Peyer's patch (tissue), 4 donors: ENCODE data around the gene LIMS1. TPM values are rescaled to one million over a fixed set of nuclear protein-coding genes. Genes with fewer than 3 reads are reported as not detected.

ENCODE experiments used
- DNase-seq, 3 donors: peaks; one replicate each; pipeline ENCODE4 v3.0.0-alpha.2; 2017 to 2019
- H3K27ac ChIP-seq, 4 donors: fragments of 200-600 bp; sonication (generic); one replicate each; pipeline ENCODE4 v1.5.1; 2016 to 2019
- H3K27me3 ChIP-seq, 2 donors: fragments of 200-600 bp; sonication (generic); one replicate each; pipeline ENCODE4 v1.5.1; 2019
- H3K36me3 ChIP-seq, 3 donors: fragments of 200-600 bp; sonication (generic); one replicate each; pipeline ENCODE4 v1.5.1; 2016 to 2019
- H3K4me1 ChIP-seq, 4 donors: fragments of 200-600 bp; sonication (generic); one replicate each; pipeline ENCODE4 v1.5.1; 2016 to 2019
- H3K4me3 ChIP-seq, 4 donors: fragments of 200-600 bp; sonication (generic); 1 replicate in 3 of 4; 2 replicates in 1 of 4; pipeline ENCODE4 v1.5.1; 2016 to 2019; ENCODE audit warnings: mild to moderate bottlenecking in 1 of 4
- H3K9me3 ChIP-seq, 4 donors: fragments of 200-600 bp; sonication (generic); one replicate each; pipeline ENCODE4 v1.5.1; 2016 to 2019; ENCODE audit warnings: mild to moderate bottlenecking in 1 of 4
- POLR2A ChIP-seq, 2 donors: fragments of 450-650 bp; IDR thresholded peaks; one replicate each; pipeline ENCODE4 v1.5.1; 2017; ENCODE audit warnings: antibody characterized with exemption in 2 of 2, mild to moderate bottlenecking in 2 of 2, moderate library complexity in 2 of 2
- total RNA-seq, 4 donors: library from RNA; depleted of rRNA; stranded (reverse); fragments of >200 nt; gene quantifications; one replicate each; pipeline ENCODE4 v1.1.0, GENCODE V29; 2016
- TF ChIP-seq, protein P1 (sequence below), 6 experiments: fragments of 450-650 bp in 4 of 6; fragments of 200-600 bp in 2 of 6; sonication (generic) in 1 of 6; IDR thresholded peaks; one replicate each; pipeline ENCODE4 v1.5.1; 2017 to 2019; ENCODE audit warnings: antibody characterized with exemption in 6 of 6, mild to moderate bottlenecking in 3 of 6, moderate library complexity in 1 of 6

The LIMS1 gene
- total RNA-seq, 4 donors from 2014 or later: 24.2 to 78.4 (median 39.6) TPM

DNA sequence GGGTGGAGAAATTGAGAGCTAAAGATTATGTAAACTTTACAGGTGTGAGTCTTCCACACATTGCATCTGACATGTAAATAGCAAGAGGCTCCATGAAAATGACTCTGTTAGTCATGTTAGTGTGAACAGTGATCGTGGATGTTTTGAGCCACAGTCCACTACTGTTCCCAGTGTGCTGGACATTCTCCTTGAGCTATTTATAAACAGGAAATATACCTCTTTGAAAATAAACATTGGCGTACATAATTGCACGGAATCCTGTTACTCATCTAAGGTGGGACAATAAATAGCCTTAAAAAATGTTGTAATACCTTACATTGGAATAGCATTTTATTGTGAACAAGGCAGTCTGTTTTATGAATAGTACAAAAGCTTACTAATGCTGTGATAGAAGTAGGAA lies 37.0 kb downstream of the LIMS1 start:
- no peak for TF ChIP-seq POLR2A (IDR thresholded peaks at IDR 0.05)
- TF ChIP-seq, protein P1, sequence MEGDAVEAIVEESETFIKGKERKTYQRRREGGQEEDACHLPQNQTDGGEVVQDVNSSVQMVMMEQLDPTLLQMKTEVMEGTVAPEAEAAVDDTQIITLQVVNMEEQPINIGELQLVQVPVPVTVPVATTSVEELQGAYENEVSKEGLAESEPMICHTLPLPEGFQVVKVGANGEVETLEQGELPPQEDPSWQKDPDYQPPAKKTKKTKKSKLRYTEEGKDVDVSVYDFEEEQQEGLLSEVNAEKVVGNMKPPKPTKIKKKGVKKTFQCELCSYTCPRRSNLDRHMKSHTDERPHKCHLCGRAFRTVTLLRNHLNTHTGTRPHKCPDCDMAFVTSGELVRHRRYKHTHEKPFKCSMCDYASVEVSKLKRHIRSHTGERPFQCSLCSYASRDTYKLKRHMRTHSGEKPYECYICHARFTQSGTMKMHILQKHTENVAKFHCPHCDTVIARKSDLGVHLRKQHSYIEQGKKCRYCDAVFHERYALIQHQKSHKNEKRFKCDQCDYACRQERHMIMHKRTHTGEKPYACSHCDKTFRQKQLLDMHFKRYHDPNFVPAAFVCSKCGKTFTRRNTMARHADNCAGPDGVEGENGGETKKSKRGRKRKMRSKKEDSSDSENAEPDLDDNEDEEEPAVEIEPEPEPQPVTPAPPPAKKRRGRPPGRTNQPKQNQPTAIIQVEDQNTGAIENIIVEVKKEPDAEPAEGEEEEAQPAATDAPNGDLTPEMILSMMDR (IDR thresholded peaks at IDR 0.05): no peak
- Histone ChIP-seq H3K4me1 (peaks cover 0 to 6% (median 0%) of the 10 kb centered on the region in 4 donors), H3K36me3 (no peaks in the 10 kb centered on the region), H3K27ac (no peak overlapping the region), H3K4me3 (no peak overlapping the region), H3K27me3 (no peaks in the 10 kb centered on the region), H3K9me3 (no peaks in the 10 kb centered on the region)
- no peak for DNase-seq

DNA sequence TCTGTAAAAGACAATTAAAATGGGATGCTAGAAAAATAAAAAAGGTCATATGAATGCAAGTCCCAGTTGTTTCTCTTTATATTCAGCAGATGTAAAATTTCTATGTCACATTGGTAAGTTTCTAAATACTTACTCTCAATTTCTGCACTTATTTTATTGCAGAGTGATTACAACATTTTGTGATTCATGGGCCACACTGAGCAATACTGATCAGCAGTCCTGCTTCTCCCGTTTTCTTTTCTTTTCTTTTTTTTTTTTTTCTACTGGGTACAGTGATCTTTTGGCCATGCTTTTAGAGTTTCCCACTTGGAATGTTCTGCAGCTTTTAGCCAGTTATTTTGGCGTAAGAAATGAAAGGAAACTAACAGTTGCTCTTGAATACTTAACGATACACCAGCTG lies 38.8 kb downstream of the LIMS1 start:
- no peak for TF ChIP-seq POLR2A (IDR thresholded peaks at IDR 0.05)
- TF ChIP-seq, protein P1 (IDR thresholded peaks at IDR 0.05): no peak

DNA sequence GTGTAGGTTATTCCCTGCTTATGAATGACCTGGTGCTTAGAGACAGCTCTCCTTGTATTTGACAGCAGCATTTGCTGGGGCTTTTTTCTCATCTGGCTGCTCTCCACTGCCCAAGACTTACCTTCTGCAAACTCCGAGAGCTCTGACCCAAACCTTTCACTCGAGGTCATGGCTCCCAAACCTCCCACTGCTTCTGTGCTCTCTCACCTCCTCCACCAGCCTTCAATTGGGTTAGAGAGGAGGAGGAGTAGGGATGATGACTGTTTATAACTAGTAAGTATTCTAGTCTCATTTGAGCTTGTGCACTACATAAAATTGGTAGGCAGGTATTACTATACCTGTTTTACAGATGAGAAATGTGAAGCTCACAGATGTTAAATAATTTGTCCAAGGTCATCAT lies 40.1 kb downstream of the LIMS1 start:
- H3K4me1 ChIP-seq: peaks cover 0 to 12% (median 0%) of the 10 kb centered on the region in 4 donors

More for the DNA sequence above, 38.8 kb downstream of the LIMS1 start:
- no peaks in the 10 kb centered on the region for H3K27me3 ChIP-seq
- H3K27ac ChIP-seq: no peak overlapping the region
- H3K36me3 ChIP-seq: no peaks in the 10 kb centered on the region
- DNase-seq: no peak
- no peaks in the 10 kb centered on the region for H3K9me3 ChIP-seq
- H3K4me3 ChIP-seq: no peak overlapping the region
- peaks cover 0 to 10% (median 0%) of the 10 kb centered on the region in 4 donors for H3K4me1 ChIP-seq

DNA sequence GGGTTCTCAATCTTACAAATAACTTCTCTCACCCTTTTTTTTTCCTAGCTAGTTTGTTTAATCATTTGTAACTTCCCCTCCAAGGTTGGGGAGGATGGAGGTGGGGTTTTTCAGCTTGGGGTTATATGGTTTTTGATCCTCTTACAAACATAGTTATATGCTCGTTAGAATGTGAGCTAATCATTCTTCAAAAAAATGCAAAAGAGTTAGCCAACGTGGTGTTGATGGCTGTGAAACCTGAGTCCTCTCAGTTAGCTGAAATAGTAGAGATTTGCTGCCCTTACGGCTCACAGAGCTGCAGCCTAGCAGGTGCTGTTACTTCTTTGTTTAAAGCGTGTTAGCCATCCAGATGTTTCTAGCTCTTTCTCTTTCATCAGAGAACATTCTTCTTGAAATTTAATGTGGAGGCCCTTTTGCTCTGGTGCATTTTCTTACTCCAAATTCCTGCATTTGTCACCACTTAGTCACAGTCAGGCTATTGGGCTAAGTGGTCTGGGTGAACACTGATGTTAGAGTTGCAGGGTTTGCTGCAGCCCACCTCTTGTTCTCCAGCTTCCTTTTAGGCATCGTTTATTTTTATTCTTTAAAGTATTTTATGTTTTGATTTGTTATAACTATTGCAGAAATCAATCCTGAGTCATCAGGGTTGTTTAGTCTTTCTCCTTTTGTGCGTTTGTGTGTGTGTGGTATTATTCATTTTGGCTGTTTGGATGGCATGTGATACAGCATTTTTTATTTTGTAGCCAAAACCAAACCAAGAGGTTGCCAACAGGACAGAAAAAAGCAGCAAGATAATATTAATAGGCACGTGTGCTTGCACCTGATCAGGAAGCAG lies 41.1 kb downstream of the LIMS1 start:
- no peak for DNase-seq
- no peaks in the 10 kb centered on the region for H3K27me3 ChIP-seq
- H3K36me3 ChIP-seq: no peaks in the 10 kb centered on the region
- no peaks in the 10 kb centered on the region for H3K9me3 ChIP-seq
- H3K4me1 ChIP-seq: peaks cover 0 to 22% (median 0%) of the 10 kb centered on the region in 4 donors
- peak overlapping the region in 1 of 4 donors; percentile 11 for H3K27ac ChIP-seq
- no peak overlapping the region for H3K4me3 ChIP-seq
- no peak for TF ChIP-seq POLR2A (IDR thresholded peaks at IDR 0.05)
- TF ChIP-seq, protein P1 (IDR thresholded peaks at IDR 0.05): no peak

More for the DNA sequence above, 40.1 kb downstream of the LIMS1 start:
- H3K4me3 ChIP-seq: no peak overlapping the region
- TF ChIP-seq, protein P1 (IDR thresholded peaks at IDR 0.05): no peak
- TF ChIP-seq POLR2A (IDR thresholded peaks at IDR 0.05): no peak
- no peaks in the 10 kb centered on the region for H3K27me3 ChIP-seq
- DNase-seq: no peak
- H3K27ac ChIP-seq: no peak overlapping the region
- no peaks in the 10 kb centered on the region for H3K36me3 ChIP-seq
- no peaks in the 10 kb centered on the region for H3K9me3 ChIP-seq

DNA sequence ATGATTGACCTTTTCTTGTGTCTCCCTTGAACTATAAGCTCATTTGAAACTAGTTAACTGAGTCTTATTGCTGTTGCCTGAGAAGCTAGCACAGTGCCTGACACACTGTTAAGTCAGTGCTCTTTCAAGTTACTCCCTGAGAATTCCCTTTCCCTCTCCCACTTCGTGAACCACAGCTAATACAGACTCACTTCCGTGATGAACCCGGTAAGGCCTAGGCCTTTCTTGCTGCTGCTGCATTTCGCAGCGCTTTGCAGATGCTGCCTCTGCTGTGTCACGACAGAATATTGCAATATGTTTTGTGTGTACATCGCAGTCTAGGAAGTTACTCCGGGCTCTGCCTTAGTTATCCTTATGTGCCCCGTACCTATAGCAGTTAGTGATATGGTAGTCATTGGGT lies 42.8 kb downstream of the LIMS1 start:
- Histone ChIP-seq H3K4me3 (no peak overlapping the region), H3K27ac (peak overlapping the region in 1 of 4 donors; percentile 2), H3K27me3 (no peaks in the 10 kb centered on the region), H3K4me1 (peaks cover 0 to 31% (median 0%) of the 10 kb centered on the region in 4 donors), H3K36me3 (no peaks in the 10 kb centered on the region), H3K9me3 (no peaks in the 10 kb centered on the region)
- TF ChIP-seq, protein P1 (IDR thresholded peaks at IDR 0.05): no peak
- no peak for TF ChIP-seq POLR2A (IDR thresholded peaks at IDR 0.05)
- DNase-seq: no peak
